DND-41 (cell line): ENCODE data around the gene DLG2.

ENCODE experiments used
- ATAC-seq: fragments of 200-7000 bp; cut with Tn5 transposase; 3 replicates; pipeline ENCODE4 v1.9.1; 2021; ENCODE audit warnings: low read depth; ENCODE audit not compliant: insufficient read depth
- DNase-seq: peaks from one replicate; pipeline ENCODE4 v3.0.0-alpha.2; 2020
- H2AFZ ChIP-seq: 2 replicates; pipeline ENCODE4 v1.6.0; 2012; ENCODE audit warnings: low read depth, low read length
- H3K27ac ChIP-seq: 2 replicates; pipeline ENCODE4 v1.5.1; 2012; ENCODE audit warnings: low read length, inconsistent platforms
- H3K27me3 ChIP-seq: fragments of 200-600 bp; sonication (generic); 2 replicates; pipeline ENCODE4 v1.6.0; 2012; ENCODE audit warnings: low read length, mild to moderate bottlenecking, inconsistent platforms; ENCODE audit not compliant: insufficient read depth, poor library complexity
- H3K36me3 ChIP-seq: 2 replicates; pipeline ENCODE4 v1.5.1; 2012; ENCODE audit warnings: low read length, inconsistent platforms; ENCODE audit not compliant: insufficient read depth
- H3K4me1 ChIP-seq: 2 replicates; pipeline ENCODE4 v1.5.1; 2012; ENCODE audit warnings: mild to moderate bottlenecking, low read length; ENCODE audit not compliant: insufficient read depth
- H3K4me2 ChIP-seq: 2 replicates; pipeline ENCODE4 v1.6.0; 2012; ENCODE audit warnings: mild to moderate bottlenecking, moderate library complexity, low read length, inconsistent platforms; ENCODE audit not compliant: insufficient read depth
- H3K4me3 ChIP-seq, 2 experiments: fragments of 200-600 bp in 1 of 2; shearing (Covaris generic) in 1 of 2; 2 replicates each; pipeline ENCODE4 v1.5.1; 2012 to 2016; ENCODE audit warnings: inconsistent platforms in 2 of 2, low read length in 2 of 2, mild to moderate bottlenecking in 2 of 2, low read depth in 1 of 2, moderate library complexity in 1 of 2
- H3K79me2 ChIP-seq: 2 replicates; pipeline ENCODE4 v1.6.0; 2012; ENCODE audit warnings: low read length, inconsistent platforms; ENCODE audit not compliant: insufficient read depth
- H3K9ac ChIP-seq: 2 replicates; pipeline ENCODE4 v1.6.0; 2012; ENCODE audit warnings: low read depth, mild to moderate bottlenecking, inconsistent platforms, low read length, moderate library complexity
- H3K9me3 ChIP-seq: 2 replicates; pipeline ENCODE4 v1.5.1; 2012; ENCODE audit warnings: low read length, moderate library complexity, mild to moderate bottlenecking, inconsistent platforms; ENCODE audit not compliant: insufficient read depth, severe bottlenecking
- H4K20me1 ChIP-seq: 2 replicates; pipeline ENCODE4 v1.6.0; 2012; ENCODE audit warnings: low read length; ENCODE audit not compliant: insufficient read depth
- EZH2 ChIP-seq: IDR thresholded peaks from 3 replicates; pipeline ENCODE4 v1.6.1; 2012; ENCODE audit warnings: borderline replicate concordance, low read depth, mild to moderate bottlenecking, moderate library complexity, low read length, inconsistent platforms; ENCODE audit not compliant: severe bottlenecking
- TF ChIP-seq, protein P1 (sequence below): IDR thresholded peaks from 2 replicates; pipeline ENCODE4 v1.5.1; 2012; ENCODE audit warnings: borderline replicate concordance, low read length, moderate library complexity, mild to moderate bottlenecking; ENCODE audit not compliant: poor library complexity, severe bottlenecking; ENCODE audit errors: extremely low read depth

The DLG2 gene

DNA sequence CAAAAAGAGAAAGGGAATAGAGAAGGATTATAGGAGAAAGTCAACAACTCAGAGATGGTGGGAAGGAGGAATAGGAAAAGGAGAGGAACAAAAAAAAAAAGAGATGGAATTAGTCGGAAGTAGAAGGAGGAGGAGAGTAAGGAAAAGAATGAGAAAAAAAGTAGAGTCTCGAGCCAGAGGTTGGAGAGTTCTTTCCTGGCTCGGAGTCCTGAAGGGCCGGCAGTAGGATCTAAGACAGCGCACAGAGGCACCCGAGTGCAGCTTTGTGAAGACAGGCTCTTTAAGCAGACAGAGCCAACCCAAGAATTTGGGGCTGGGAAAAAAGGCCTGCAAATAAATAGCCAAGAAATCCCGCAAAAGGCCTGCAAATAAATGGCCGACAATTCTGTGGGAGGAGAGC is 2170.6 kb downstream of the DLG2 start:
- Histone ChIP-seq H3K27ac (no peak overlapping the region), H4K20me1 (no peaks in the 10 kb centered on the region), H3K4me3 (no peak overlapping the region), H3K4me1 (no peaks in the 10 kb centered on the region), H2AFZ (no peak overlapping the region), H3K27me3 (no peaks in the 10 kb centered on the region), H3K4me2 (no peak overlapping the region), H3K79me2 (no peaks in the 10 kb centered on the region), H3K36me3 (no peaks in the 10 kb centered on the region), H3K9me3 (no peaks in the 10 kb centered on the region), H3K9ac (no peak overlapping the region)
- TF ChIP-seq, protein P1, sequence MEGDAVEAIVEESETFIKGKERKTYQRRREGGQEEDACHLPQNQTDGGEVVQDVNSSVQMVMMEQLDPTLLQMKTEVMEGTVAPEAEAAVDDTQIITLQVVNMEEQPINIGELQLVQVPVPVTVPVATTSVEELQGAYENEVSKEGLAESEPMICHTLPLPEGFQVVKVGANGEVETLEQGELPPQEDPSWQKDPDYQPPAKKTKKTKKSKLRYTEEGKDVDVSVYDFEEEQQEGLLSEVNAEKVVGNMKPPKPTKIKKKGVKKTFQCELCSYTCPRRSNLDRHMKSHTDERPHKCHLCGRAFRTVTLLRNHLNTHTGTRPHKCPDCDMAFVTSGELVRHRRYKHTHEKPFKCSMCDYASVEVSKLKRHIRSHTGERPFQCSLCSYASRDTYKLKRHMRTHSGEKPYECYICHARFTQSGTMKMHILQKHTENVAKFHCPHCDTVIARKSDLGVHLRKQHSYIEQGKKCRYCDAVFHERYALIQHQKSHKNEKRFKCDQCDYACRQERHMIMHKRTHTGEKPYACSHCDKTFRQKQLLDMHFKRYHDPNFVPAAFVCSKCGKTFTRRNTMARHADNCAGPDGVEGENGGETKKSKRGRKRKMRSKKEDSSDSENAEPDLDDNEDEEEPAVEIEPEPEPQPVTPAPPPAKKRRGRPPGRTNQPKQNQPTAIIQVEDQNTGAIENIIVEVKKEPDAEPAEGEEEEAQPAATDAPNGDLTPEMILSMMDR: no peak
- no peak for TF ChIP-seq EZH2
- DNase-seq (no peak), ATAC-seq (no peak)

DNA sequence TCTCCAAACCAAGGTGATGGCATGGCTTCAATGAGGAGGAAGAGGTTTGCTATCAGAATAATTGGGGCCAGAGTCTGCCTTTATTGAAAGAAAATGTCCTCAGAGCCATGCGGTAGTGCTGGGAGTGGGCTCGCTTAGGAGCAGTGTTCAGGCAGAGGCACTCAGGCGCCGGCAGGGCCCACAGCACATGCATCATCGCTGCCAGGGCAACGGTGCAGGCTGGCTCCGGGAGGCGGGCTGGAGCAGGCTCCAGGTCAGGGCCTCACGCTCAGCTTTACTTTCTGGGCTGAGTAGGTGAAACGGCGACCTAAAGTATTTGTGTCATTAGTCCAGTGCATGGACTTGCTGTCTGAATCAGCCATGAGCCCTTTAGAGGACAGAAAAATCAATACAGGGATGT is 2171.1 kb downstream of the DLG2 start:
- H3K4me2 ChIP-seq: no peak overlapping the region
- TF ChIP-seq, protein P1: no peak
- TF ChIP-seq EZH2: no peak
- H3K36me3 ChIP-seq: no peaks in the 10 kb centered on the region
- DNase-seq (no peak), ATAC-seq (no peak)
- H3K27me3 ChIP-seq: no peaks in the 10 kb centered on the region
- no peaks in the 10 kb centered on the region for H3K9me3 ChIP-seq
- no peak overlapping the region for H2AFZ ChIP-seq
- H3K9ac ChIP-seq: no peak overlapping the region
- no peaks in the 10 kb centered on the region for H4K20me1 ChIP-seq
- H3K4me3 ChIP-seq: no peak overlapping the region
- no peak overlapping the region for H3K27ac ChIP-seq
- no peaks in the 10 kb centered on the region for H3K79me2 ChIP-seq
- no peaks in the 10 kb centered on the region for H3K4me1 ChIP-seq

DNA sequence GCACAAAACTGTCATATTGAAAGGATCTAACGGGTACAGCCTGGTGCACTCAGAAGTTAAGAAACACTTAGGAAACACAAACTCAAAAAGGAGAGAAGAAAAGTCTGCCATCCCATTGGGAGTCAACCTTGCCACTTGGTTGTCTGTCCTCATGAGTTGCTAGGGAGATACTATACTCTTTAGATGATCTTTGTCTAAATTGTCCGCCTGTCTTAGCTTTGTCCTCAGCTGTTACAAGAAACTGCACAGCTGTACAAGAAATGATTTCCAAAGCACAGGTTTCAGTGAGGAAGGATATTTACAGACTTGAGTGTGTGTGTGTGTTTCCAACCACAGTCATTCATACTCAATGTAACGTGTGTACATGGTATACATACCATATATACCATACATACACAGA is 2171.8 kb downstream of the DLG2 start:
- H3K9ac ChIP-seq: no peak overlapping the region
- DNase-seq: no peak
- ATAC-seq: no peak

More for the DNA sequence above, 2171.8 kb downstream of the DLG2 start:
- no peak overlapping the region for H2AFZ ChIP-seq
- H3K4me3 ChIP-seq: no peak overlapping the region
- H3K79me2 ChIP-seq: no peaks in the 10 kb centered on the region
- TF ChIP-seq, protein P1: no peak
- TF ChIP-seq EZH2: no peak
- no peaks in the 10 kb centered on the region for H4K20me1 ChIP-seq
- no peaks in the 10 kb centered on the region for H3K4me1 ChIP-seq
- no peaks in the 10 kb centered on the region for H3K36me3 ChIP-seq
- H3K27ac ChIP-seq: no peak overlapping the region
- no peaks in the 10 kb centered on the region for H3K9me3 ChIP-seq
- H3K4me2 ChIP-seq: no peak overlapping the region
- no peaks in the 10 kb centered on the region for H3K27me3 ChIP-seq
